HEK293T (cell line): ENCODE measurements around the gene PTPRA.
"Not testable (repeated sequence)": the region's sequence is repeated elsewhere in the genome, so short reads cannot be mapped to it uniquely, and the experiment has no call there.

ENCODE experiments used
- CTCF ChIA-PET: fragments of 350-600 bp; formaldehyde crosslinking; extraction: SDS; loops from one replicate; lab custom pipeline; 2021; ENCODE audit warnings: antibody characterized with exemption, inconsistent platforms; lab: Yijun Ruan, JAX
- POLR2A ChIA-PET: fragments of 350-600 bp; formaldehyde crosslinking; extraction: SDS; loops from one replicate; lab custom pipeline; 2020; ENCODE audit warnings: antibody characterized with exemption, inconsistent platforms; lab: Yijun Ruan, JAX
- DNase-seq: peaks from one replicate; pipeline ENCODE4 v3.0.0; 2012; ENCODE audit warnings: mixed read lengths; ENCODE audit errors: extremely low spot score
- ARNT ChIP-seq: fragments of 450-650 bp; IDR thresholded peaks from 2 replicates; pipeline ENCODE4 v1.6.1; 2017; ENCODE audit warnings: mild to moderate bottlenecking
- BHLHE40 ChIP-seq: fragments of 450-650 bp; IDR thresholded peaks from 2 replicates; pipeline ENCODE4 v1.6.1; 2016; ENCODE audit warnings: mild to moderate bottlenecking, moderate library complexity, borderline replicate concordance
- CTBP1 ChIP-seq: fragments of 450-650 bp; IDR thresholded peaks from 2 replicates; pipeline ENCODE4 v1.6.1; 2016; ENCODE audit warnings: borderline replicate concordance
- ELF4 ChIP-seq: fragments of 450-650 bp; IDR thresholded peaks from 2 replicates; pipeline ENCODE4 v1.6.1; 2017; ENCODE audit warnings: antibody characterized with exemption
- FOXA1 ChIP-seq: fragments of 450-650 bp; IDR thresholded peaks from 2 replicates; pipeline ENCODE4 v1.6.1; 2016; ENCODE audit warnings: mild to moderate bottlenecking
- FOXK2 ChIP-seq: fragments of 450-650 bp; IDR thresholded peaks from 2 replicates; pipeline ENCODE4 v1.6.1; 2016; ENCODE audit warnings: mild to moderate bottlenecking
- FOXM1 ChIP-seq: fragments of 450-650 bp; IDR thresholded peaks from 2 replicates; pipeline ENCODE4 v1.6.1; 2017; ENCODE audit warnings: mild to moderate bottlenecking, borderline replicate concordance
- HDGF ChIP-seq: fragments of 450-650 bp; IDR thresholded peaks from 2 replicates; pipeline ENCODE4 v1.6.1; 2017; ENCODE audit warnings: antibody characterized with exemption, borderline replicate concordance
- L3MBTL2 ChIP-seq: fragments of 450-650 bp; conservative IDR thresholded peaks from 2 replicates; pipeline ENCODE4 v1.6.1; 2016; ENCODE audit warnings: mild to moderate bottlenecking
- LEF1 ChIP-seq: fragments of 450-650 bp; IDR thresholded peaks from 2 replicates; pipeline ENCODE4 v1.6.1; 2017; ENCODE audit warnings: mild to moderate bottlenecking, borderline replicate concordance
- NFRKB ChIP-seq: fragments of 450-650 bp; IDR thresholded peaks from 2 replicates; pipeline ENCODE4 v1.6.1; 2016; ENCODE audit warnings: mild to moderate bottlenecking, moderate library complexity
- SP1 ChIP-seq: fragments of 450-650 bp; IDR thresholded peaks from 2 replicates; pipeline ENCODE4 v1.6.1; 2017
- SUZ12 ChIP-seq: fragments of 450-650 bp; IDR thresholded peaks from 2 replicates; pipeline ENCODE4 v1.6.1; 2016; ENCODE audit warnings: mild to moderate bottlenecking
- TARDBP ChIP-seq: fragments of 450-650 bp; IDR thresholded peaks from 2 replicates; pipeline ENCODE4 v1.6.1; 2016
- ZNF384 ChIP-seq: fragments of 450-650 bp; IDR thresholded peaks from 2 replicates; pipeline ENCODE4 v1.6.1; 2016
- TF ChIP-seq, protein P1 (sequence below): fragments of 450-650 bp; IDR thresholded peaks from 2 replicates; pipeline ENCODE4 v1.6.1; 2016

Gene PTPRA, protein sequence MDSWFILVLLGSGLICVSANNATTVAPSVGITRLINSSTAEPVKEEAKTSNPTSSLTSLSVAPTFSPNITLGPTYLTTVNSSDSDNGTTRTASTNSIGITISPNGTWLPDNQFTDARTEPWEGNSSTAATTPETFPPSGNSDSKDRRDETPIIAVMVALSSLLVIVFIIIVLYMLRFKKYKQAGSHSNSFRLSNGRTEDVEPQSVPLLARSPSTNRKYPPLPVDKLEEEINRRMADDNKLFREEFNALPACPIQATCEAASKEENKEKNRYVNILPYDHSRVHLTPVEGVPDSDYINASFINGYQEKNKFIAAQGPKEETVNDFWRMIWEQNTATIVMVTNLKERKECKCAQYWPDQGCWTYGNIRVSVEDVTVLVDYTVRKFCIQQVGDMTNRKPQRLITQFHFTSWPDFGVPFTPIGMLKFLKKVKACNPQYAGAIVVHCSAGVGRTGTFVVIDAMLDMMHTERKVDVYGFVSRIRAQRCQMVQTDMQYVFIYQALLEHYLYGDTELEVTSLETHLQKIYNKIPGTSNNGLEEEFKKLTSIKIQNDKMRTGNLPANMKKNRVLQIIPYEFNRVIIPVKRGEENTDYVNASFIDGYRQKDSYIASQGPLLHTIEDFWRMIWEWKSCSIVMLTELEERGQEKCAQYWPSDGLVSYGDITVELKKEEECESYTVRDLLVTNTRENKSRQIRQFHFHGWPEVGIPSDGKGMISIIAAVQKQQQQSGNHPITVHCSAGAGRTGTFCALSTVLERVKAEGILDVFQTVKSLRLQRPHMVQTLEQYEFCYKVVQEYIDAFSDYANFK

DNA sequence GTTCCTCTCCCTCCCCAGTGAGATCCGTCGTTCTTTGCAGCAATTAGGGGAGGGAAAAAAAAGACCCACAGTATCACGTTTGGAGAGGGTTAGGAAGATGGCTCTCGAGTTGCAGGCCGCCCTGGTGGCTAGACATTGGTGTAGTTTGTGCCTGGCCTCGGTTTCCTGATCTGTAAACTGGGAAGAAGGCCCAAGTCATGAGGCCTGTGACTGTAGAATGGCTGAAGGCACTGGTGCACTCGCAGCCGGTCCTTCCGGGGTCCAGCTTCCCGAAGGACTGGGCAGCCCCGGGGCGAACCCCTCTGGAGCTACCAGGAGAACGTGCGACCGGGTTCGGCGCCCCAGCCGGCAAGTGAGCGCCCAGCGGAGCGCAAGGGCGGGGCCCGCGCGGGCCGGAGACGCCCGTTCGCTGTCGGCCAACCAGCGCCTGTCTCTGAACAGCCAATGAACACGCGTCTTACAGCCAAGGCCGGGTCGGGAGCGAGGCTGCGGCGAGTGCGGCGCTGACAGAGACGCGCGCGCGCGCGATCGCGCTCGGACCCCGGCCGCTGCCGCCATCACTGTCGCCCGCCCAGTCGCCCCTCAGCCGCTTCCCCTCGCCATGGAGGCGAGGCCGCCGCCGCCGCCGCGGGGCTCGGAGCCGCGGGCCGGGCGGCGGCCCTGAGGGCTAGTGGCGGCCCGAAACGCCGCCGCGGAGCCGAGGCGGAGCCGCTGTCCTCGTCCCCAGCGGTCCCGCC, at the start of gene PTPRA:
Gene PTPRA, plus strand, starts transcription at position 472 of the 737 bp plus-strand sequence. CDS start 90,797 bp downstream, outside the sequence.
- ChIA-PET POLR2A (interaction anchor here (1.0 to 1.5 kb wide), 5 partner anchors 14 to 221 kb away, joined by 3 to 4 read pairs (median 4); partner anchors contain the start of gene NOP56), CTCF (interaction anchor here (0.9 kb wide), 1 partner anchor 58 kb away, joined by 3 read pairs; the partner anchor contains the start of gene C20orf141)
- DNase-seq, result peak; percentile 95
- TF ChIP-seq NFRKB (no peak), ELF4 (peak; percentile 70), L3MBTL2 (peak; percentile 58; the same call in 1 of the 2 replicates), SP1 (no peak), SUZ12 (no peak), FOXA1 (no peak), LEF1 (no peak), TARDBP (no peak), FOXM1 (no peak), ZNF384 (no peak), HDGF (no peak)
- TF ChIP-seq, protein P1, sequence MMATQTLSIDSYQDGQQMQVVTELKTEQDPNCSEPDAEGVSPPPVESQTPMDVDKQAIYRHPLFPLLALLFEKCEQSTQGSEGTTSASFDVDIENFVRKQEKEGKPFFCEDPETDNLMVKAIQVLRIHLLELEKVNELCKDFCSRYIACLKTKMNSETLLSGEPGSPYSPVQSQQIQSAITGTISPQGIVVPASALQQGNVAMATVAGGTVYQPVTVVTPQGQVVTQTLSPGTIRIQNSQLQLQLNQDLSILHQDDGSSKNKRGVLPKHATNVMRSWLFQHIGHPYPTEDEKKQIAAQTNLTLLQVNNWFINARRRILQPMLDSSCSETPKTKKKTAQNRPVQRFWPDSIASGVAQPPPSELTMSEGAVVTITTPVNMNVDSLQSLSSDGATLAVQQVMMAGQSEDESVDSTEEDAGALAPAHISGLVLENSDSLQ, result no peak

DNA sequence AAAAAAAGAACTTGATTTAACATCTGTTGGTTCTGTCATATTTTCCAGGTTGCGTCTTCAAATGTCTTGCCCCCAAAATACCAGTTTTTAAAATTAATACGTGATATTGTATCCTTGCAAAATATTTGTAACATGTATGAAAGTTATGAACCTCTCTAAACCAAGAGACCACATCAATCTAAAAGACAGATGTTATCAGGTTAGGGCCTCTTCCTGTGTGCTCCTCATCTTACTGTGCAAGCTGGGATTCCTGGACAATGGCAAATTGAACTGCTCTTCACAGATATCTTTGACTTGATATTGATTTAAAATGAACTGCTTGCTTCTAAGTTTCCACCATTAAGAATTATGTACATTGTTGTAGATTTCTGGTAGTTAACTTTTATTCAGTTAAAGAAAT, 47.5 kb upstream of the PTPRA start:
- DNase-seq, result no peak
- TF ChIP-seq FOXK2 (no peak), FOXM1 (no peak), SUZ12 (no peak)
- ChIA-PET CTCF (no interaction called here), POLR2A (no interaction called here)

DNA sequence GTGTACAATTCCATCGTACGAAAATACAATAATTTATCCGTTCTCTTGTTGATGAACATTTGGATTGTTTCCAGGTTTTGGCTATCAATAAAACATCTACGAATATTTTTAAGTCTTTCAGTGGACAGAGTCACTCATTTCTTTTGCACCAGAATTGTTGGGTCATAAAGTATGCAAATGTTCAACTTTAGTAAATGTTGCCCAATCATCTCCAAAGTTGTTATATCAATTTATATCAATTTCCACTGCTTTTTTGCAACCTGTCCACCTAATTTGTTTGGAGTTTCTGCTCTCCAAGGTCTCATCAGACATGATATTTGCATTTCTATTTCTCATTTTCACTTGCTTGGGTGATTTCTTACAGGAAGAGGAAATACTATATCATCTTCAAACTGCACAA, 46.6 kb upstream of the PTPRA start:
- ChIA-PET POLR2A (no interaction called here), CTCF (no interaction called here)
- TF ChIP-seq ELF4 (no peak), HDGF (no peak), L3MBTL2 (no peak), SUZ12 (no peak), ARNT (no peak), FOXM1 (no peak), CTBP1 (no peak), SP1 (no peak), FOXK2 (no peak), TARDBP (no peak), FOXA1 (no peak), BHLHE40 (no peak), ZNF384 (no peak), NFRKB (no peak)
- TF ChIP-seq, protein P1, result no peak
- DNase-seq, result no peak

DNA sequence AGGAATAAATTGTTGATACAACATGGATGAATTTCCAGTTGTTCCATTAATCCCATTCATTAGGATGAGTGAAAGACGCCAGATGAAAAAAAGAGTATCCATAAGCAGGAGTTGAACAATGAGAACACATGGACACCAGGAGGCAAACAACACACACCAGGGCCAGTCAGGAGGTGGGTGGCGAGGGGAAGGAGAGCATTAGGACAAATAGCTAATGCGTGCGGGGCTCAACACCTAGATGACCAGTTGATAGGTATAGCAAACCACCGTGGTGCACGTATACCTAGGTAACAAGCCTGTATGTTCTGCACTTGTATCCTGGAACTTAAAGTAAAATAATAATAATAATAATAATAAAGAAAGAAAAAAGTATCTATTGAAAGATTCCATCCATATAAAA, 43.9 kb upstream of the PTPRA start:
- TF ChIP-seq HDGF, result no peak
- TF ChIP-seq ELF4, result no peak
- no peak for TF ChIP-seq BHLHE40
- ChIA-PET CTCF (no interaction called here), POLR2A (no interaction called here)
- DNase-seq, result no peak

DNA sequence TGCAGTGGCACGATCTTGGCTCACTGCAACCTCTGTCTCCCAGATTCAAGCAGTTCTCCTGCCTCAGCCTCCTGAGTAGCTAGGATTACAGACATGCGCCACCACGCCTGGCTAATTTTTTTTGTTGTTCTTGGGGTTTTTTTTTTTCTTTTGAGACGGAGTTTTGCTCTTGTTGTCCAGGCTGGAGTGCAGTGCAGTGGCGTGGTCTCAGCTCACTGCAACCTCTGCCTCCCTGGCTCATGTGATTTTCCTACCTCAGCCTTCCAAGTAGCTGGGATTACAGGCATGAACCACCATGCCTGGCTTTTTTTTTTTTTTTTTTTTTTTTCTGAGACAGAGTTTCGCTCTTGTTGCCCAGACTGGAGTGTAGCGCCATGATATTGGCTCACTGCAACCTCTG, 42.1 kb upstream of the PTPRA start:
- POLR2A ChIA-PET, CTCF ChIA-PET, DNase-seq: not testable (repeated sequence)

DNA sequence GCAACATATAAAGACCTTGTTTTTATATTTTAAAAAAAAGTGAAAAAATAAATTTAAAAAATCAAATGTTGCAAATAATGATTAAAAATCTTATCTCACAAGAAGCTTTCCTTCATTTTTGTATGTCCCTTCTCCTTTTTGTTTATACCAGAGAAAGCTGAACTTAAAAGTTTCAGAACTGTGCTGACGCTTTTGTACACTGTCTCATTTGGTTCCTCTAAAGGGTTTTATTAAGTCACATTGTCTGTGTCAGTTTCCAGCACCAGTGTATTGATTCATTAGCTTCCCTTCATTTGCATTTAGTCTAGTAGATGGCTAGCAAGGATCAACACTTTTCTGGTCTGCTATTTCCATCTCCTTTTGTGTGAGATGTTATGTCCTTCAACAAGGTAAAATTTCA, 39.5 kb upstream of the PTPRA start:
- no peak for DNase-seq
- ChIA-PET POLR2A (no interaction called here), CTCF (interaction anchor here (0.6 kb wide), 1 partner anchor 18 kb away, joined by 4 read pairs; no protein-coding TSS in a partner anchor)
- TF ChIP-seq ELF4, result no peak

DNA sequence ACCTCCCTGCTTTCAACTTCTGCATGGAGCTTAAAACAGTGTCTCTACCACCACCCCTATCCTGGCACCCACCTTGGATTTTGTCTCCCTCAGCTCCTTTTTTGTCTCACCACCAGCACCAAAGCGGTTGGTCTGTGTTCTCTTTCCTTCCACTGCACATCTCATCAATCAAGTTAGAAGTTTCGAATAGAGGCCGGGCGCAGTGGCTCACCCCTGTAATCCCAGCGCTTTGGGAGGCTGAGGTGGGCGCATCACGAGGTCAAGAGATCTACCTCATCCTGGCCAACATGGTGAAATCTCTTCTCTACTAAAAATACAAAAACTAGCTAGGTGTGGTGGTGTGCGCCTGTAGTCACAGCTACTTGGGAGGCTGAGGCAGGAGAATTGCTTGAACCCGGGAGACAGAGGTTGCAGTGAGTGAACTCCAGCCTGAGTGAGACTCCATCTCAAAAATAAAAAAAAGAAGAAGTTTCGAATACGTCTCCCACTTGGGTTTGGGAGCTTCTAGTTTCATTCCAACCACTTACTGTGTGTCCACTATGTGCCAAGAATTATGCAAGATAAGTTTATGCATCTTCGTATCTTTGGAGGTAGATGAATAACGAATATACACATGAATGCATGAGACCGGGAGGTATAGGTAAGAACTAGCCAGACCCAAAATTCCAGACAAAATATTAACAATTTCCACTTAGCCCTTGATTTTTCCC, 38.7 kb upstream of the PTPRA start:
- TF ChIP-seq TARDBP (no peak), ARNT (no peak), HDGF (no peak), ELF4 (no peak), CTBP1 (no peak), NFRKB (no peak), FOXA1 (no peak), SUZ12 (no peak), FOXK2 (no peak), SP1 (no peak), L3MBTL2 (no peak), FOXM1 (no peak), LEF1 (no peak), BHLHE40 (no peak), ZNF384 (no peak)
- TF ChIP-seq, protein P1, result no peak
- POLR2A ChIA-PET, result no interaction called here
- DNase-seq, result no peak
- CTCF ChIA-PET, result interaction anchor here (0.6 kb wide), 2 partner anchors 17 to 26 kb away, joined by 3 to 4 read pairs; no protein-coding TSS in a partner anchor
